GM19193 (cell line): ENCODE measurements around the gene ZNF814.

Experiments
- POLR2A ChIP-seq: IDR thresholded peaks from 4 replicates; pipeline ENCODE4 v1.6.1; 2011; ENCODE audit not compliant: insufficient read depth, insufficient read length; ENCODE audit errors: extremely low read depth

The ZNF814 gene

GRCh38 chr19:57870225-57870624 lies 18.6 kb downstream of the ZNF814 start:
- no peak for TF ChIP-seq POLR2A

GRCh38 chr19:57867868-57868492 lies 20.9 kb downstream of the ZNF814 start:
- TF ChIP-seq POLR2A, result no peak

DNA sequence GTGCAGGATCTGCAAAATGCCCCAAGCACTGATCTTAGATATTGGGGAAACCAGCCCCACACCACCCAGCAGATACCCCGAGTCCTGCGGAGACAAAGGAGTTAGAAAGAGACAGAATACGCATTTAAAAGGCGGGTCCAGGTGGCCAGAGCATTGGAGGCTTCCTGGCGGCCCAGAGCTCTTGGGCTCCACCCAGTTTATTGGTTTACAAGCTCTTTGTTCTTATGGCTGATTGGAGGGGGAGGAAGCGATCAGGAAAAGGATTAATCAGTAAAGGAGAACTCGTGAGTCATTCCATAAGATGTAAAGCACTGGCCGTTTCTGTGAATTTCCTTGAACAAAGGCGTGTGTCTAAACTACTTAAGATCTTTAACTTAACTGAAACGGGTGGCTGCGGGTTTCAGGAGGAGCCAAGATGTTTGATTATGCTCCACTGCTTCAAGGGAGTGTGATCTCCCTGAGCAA lies 38.3 kb downstream of the ZNF814 start:
- no peak for TF ChIP-seq POLR2A

GRCh38 chr19:57849666-57850473 lies 39.0 kb downstream of the ZNF814 start, which contains the start of gene ZNF587:
TSS of gene ZNF587 (plus strand) at chr19:57849859. CDS start at chr19:57850039, 180 bp downstream.
- TF ChIP-seq POLR2A, result peak; percentile 68

- no peak for TF ChIP-seq POLR2A
These were observed 47.6 kb downstream of the ZNF814 start for GRCh38 chr19:57841122-57841763.

GRCh38 chr19:57830071-57830602 lies 58.7 kb downstream of the ZNF814 start, which contains the start of gene ZNF587B:
TSS of gene ZNF587B (plus strand) at chr19:57830299. CDS start at chr19:57830529, 230 bp downstream.
- TF ChIP-seq POLR2A, result no peak

DNA sequence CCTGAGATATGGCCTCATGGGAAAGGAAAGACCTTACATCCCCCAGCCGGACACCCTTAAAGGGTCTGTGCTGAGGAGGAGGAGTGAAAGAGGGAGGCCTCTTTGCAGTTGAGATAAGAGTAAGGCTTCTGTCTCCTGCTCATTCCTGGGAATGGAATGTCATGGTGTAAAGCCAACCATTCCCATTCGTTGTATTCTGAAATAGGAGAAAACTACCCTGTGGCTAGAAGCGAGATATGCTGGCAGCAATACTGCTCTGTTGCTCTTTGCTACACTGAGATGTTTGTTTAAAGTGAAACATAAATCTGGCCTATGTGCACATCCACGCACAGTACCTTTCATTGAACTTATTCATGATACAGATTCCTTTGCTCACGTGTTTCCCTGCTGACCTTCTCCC lies 59.5 kb downstream of the ZNF814 start:
- TF ChIP-seq POLR2A, result no peak

- TF ChIP-seq POLR2A, result no peak
These were observed 63.3 kb downstream of the ZNF814 start for GRCh38 chr19:57825511-57825910.

DNA sequence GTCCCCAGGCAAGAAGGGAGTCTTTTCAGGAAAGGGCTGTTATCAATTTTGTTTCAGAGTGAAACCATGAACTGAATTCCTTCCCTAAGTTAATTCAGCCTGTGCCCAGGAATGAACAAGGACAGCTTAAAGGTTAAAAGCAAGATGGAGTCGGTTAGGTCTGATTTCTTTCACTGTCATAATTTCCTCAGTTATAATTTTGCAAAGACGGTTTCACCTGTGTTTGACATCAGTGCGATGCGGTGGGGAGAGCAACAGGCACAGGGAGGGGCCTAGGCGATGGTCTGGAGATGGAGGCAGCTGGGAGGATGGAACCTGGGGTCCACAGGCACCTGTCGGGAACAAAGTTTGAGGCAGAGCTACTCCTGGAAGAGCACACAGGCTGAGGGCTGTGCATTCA lies 68.2 kb downstream of the ZNF814 start:
- no peak for TF ChIP-seq POLR2A

DNA sequence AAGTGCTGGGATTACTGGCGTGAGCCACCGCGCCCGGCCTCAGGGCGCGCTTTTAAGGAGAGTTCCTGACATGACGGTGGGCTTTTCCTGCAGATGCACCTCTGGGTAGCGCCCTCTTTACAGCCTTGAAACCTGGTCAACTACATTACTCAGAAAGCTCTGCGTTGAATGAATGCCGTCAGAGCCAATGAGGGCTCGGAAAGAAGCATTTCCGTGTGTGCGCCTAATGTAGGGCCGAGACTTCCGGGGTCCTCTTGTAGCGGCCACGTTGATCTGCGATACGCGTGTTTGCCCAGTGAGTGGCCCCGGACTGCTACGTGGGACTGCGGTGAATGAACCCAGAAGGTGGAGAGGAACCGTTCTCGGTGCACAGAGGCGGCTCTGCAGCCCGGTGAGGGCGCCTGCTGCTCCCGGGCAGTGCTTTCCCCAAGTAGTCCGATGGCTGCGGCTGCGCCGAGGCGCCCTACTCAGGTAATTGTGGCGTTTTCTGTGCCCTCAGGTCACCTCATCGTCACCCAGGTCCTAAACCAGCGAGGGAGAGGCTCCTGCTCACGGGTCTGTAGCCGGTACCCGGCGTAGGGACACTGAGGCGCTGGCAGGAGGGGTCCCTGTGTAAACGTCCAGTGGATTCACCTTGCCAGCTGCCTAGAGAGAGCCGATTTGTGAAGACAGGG lies 69.2 kb downstream of the ZNF814 start:
- TF ChIP-seq POLR2A, result peak; percentile 79

- TF ChIP-seq POLR2A, result no peak
These were observed 70.5 kb downstream of the ZNF814 start for GRCh38 chr19:57818378-57818777.

- TF ChIP-seq POLR2A, result no peak
These were observed 70.9 kb downstream of the ZNF814 start for GRCh38 chr19:57817976-57818375.

GRCh38 chr19:57816652-57817051 lies 72.2 kb downstream of the ZNF814 start:
- no peak for TF ChIP-seq POLR2A

DNA sequence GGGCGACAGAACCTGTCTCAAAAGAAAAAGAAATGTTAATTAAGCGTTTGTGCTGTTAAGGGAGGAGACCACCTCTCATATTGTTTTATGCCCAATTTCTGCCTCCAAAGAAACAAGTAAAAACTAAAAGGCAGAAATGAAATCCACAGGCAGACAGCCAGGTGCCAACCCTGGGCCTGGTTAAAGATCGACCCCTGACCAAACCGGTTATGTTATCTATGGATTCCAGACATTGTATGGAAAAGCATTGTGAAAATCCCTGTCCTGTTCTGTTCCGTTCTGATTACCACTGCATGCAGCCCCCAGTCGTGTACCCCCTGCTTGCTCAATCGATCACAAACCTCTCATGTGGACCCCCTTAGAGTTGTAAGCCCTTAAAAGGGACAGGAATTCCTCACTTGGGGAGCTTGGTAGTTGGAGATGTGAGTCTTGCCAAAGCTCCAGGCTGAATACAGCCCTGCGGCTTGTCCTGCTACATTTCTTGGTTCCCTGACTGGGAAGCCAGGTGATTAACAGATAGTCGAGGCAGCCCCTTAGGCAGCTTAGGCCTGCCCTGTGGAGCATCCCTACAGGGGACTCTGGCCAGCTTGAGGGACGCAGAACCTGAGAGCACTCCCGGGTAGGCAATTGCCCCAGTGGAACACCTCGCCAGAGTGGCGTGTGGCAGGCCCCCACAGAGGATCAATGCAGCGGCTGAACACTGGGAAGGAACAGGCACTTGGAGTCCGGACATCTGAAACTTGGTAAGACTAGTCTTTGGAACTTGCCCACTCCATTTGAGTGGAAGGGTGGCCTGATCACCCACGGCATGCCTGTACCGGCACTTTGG lies 73.4 kb downstream of the ZNF814 start:
- TF ChIP-seq POLR2A, result no peak

DNA sequence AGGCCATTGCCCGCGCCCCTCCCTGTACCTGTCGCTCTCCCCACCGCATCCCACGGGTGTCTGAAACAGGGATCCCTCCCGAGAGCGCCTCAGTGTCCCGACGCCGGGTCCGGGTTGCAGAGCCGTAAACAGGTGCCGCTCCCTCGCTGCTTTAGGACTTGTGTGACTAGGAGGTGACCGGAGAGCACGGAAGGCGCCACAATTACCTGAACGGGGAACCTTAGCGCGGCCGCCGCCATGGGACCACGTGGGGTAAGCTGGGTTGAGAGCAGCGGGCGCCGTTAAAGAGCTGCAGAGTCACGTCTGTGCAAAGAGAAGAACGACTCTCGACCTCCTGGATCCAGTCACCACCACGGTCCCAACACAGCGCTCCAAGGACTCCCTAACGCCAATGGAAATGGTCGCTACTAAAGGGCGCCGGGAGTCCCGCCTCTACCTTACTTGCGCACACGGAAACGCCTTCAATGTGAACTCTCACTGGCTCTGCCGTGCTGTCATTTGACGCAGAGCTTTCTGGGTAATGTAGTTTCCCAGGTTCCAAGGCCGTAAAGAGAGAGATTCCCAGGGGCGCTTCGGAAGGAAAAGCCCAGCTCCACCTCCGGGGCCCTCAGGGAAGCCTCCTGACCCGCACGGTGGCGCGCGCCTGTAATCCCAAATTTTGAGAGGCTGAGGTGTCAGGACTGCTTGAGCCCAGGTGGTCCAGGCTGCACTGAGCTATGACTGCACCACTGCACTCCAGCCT lies 74.2 kb downstream of the ZNF814 start, which contains the start of gene ZNF552:
ZNF552 (minus strand) TSS at position 409 of the 742 bp plus-strand sequence; CDS start at position 239, 170 bp downstream.
- TF ChIP-seq POLR2A, result peak; percentile 82
